ENCODE results near the gene ANXA4.

DNA sequence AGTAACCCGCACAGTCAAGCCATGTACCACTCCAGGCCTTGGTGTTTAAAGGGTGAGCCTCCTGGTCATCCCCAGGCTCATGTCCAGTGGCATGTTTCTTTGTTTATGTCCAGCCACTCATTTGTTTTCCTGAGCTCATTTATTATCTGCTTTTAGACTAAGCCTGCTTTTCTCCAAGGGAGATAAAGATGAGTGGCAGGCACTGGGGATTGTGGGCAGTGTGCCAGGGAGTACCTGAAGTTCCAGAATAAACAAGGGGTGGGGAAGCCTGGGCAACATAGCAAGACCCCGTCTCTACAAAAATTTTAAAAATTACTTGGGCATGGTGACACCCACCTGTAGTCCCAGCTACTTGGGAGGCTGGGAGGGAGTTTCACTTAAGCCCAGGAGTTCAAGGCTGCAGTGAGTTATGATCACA lies 1.9 kb downstream of the ANXA4 start:
- TF ChIP-seq, protein P1, sequence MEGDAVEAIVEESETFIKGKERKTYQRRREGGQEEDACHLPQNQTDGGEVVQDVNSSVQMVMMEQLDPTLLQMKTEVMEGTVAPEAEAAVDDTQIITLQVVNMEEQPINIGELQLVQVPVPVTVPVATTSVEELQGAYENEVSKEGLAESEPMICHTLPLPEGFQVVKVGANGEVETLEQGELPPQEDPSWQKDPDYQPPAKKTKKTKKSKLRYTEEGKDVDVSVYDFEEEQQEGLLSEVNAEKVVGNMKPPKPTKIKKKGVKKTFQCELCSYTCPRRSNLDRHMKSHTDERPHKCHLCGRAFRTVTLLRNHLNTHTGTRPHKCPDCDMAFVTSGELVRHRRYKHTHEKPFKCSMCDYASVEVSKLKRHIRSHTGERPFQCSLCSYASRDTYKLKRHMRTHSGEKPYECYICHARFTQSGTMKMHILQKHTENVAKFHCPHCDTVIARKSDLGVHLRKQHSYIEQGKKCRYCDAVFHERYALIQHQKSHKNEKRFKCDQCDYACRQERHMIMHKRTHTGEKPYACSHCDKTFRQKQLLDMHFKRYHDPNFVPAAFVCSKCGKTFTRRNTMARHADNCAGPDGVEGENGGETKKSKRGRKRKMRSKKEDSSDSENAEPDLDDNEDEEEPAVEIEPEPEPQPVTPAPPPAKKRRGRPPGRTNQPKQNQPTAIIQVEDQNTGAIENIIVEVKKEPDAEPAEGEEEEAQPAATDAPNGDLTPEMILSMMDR (IDR thresholded peaks at IDR 0.05), result no peak
- no peak for TF ChIP-seq POLR2AphosphoS5 (IDR thresholded peaks at IDR 0.05)
